Kidney (tissue), 14 donors: ENCODE measurements around the gene NISCH. TPM values are rescaled to one million over a fixed set of nuclear protein-coding genes. Genes with fewer than 3 reads are reported as not detected.
A peak's percentile ranks its signal among the peaks of the same experiment; 100 is the strongest.

Experiments
- DNase-seq, 5 donors: peaks; one replicate each; pipeline ENCODE4 v3.0.0-alpha.2; 2013 to 2020
- FAIRE-seq: peaks from 2 replicates; lab custom pipeline; 2012; peaks lifted over from hg19 to GRCh38; lab: Jason Lieb, UNC
- H3K27ac ChIP-seq, 2 donors: one replicate each; pipeline ENCODE4 v1.7.0; 2013; ENCODE audit warnings: low read depth in 2 of 2, low read length in 2 of 2, inconsistent platforms in 1 of 2
- H3K27me3 ChIP-seq: one replicate; pipeline ENCODE4 v1.7.1; 2013; ENCODE audit warnings: low read length, inconsistent platforms; ENCODE audit not compliant: control insufficient read depth, insufficient read depth
- H3K36me3 ChIP-seq, 3 donors: one replicate each; pipeline versions ENCODE4 v1.7.0 to v1.7.1; 2013; ENCODE audit warnings: low read length in 3 of 3, control low read depth in 1 of 3, inconsistent platforms in 1 of 3; ENCODE audit not compliant: insufficient read depth in 3 of 3, control insufficient read depth in 2 of 3
- H3K4me1 ChIP-seq, 3 donors: one replicate each; pipeline versions ENCODE4 v1.7.0 to v1.7.1; 2013; ENCODE audit warnings: low read length in 3 of 3, inconsistent platforms in 1 of 3, low read depth in 1 of 3; ENCODE audit not compliant: control insufficient read depth in 2 of 3, insufficient read depth in 2 of 3
- H3K4me3 ChIP-seq, 3 donors: one replicate each; pipeline versions ENCODE4 v1.7.0 to v1.8.1; 2013; ENCODE audit warnings: low read length in 3 of 3, control low read depth in 1 of 3, inconsistent platforms in 1 of 3
- H3K9ac ChIP-seq, 3 donors: one replicate each; pipeline versions ENCODE4 v1.7.0 to v1.7.1; 2013; ENCODE audit warnings: low read length in 3 of 3, control low read depth in 1 of 3, inconsistent platforms in 1 of 3
- H3K9me3 ChIP-seq, 3 donors: one replicate each; pipeline versions ENCODE4 v1.7.0 to v1.7.1; 2013; ENCODE audit warnings: low read length in 3 of 3, control low read depth in 1 of 3, inconsistent platforms in 1 of 3; ENCODE audit not compliant: control insufficient read depth in 2 of 3, insufficient read depth in 1 of 3
- intact Hi-C: fragments of 100-400 bp; cut with DNase I; formaldehyde crosslinking; loops from one replicate; pipeline ENCODE4 v1.11.1; 2022
- polyA plus RNA-seq: library from polyadenylated mRNA; stranded (reverse); fragments of 350-450 nt; fragmentation: Illumina TruSeq; extraction: RNeasy Lipid Tissue Mini Kit (QIAGEN cat#74804); gene quantifications from one replicate; pipeline ENCODE4 v1.2.3, GENCODE V29; 2014; ENCODE audit warnings: low read depth, low replicate concordance; ENCODE audit not compliant: insufficient read depth
- total RNA-seq: library from RNA; stranded (reverse); fragmentation: NEBNext Ultra II Directional; extraction: Animal tissue kit (Norgen Biotek cat#: 25700); gene quantifications from one replicate; pipeline ENCODE4 v1.2.1, GENCODE V29; 2021
- TF ChIP-seq, protein P1 (sequence below): IDR thresholded peaks from 3 replicates; pipeline ENCODE4 v1.5.1; 2012; ENCODE audit warnings: mild to moderate bottlenecking, moderate library complexity, borderline replicate concordance; ENCODE audit not compliant: insufficient read depth; ENCODE audit errors: extremely low read depth
- donor health status: control.
- donor health status: control.
- donor health status: control.
- donor health status: control.
- donor health status: control.
- donor health status: DM: yes; HTN: yes; CAD: no.
- donor health status: Normal renal cell carcinoma (clear cell type).

NISCH gene
- total and polyA plus RNA-seq, 2 donors from 2014 or later: 36.1 to 98.7 TPM

DNA sequence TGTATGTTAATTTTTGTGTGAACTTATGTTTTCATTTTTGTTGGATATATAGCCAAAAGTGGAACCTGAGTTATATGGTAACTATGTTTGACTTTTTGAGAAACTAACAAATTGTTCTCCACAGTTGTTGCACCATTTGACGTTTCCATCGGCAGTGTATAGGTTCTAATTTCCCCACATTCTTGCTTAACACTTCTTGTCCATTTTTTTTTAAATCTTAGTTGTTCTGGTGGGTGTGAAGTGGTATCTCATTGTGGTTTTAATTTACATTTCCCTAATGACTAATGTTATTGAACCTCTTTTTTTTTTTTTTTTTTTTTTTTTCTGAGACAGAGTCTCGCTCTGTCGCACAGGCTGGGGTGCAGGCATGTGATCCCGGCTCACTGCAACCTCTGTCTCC, 8.0 kb downstream of the NISCH start:
- Histone ChIP-seq H3K27ac (no peak overlapping the region), H3K36me3 (peaks cover 9 to 27% (median 14%) of the 10 kb centered on the region in 3 donors)

DNA sequence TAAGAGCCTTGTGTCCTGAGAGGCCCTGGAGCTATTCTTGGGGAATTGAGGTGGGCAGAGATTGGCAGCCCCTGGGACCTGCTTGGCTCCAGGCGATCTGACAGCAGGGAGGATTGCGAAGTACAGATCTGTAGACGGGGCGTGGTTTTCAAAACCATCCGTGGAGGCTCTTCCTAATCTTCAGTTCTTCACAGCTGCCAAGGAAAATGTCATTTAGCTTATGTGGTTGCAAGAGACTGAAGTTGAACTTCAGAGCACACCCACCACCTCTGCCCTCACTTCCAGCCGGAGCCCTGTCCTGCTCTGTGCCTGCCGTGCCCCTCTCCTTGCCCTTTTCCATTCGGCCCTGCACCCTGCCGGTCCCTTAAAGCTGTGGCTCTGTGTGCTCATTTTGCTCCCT, 12.9 kb downstream of the NISCH start:
- Histone ChIP-seq H3K9ac (no peak overlapping the region), H3K27ac (no peak overlapping the region), H3K9me3 (no peaks in the 10 kb centered on the region), H3K4me1 (peaks cover 0 to 2% (median 0%) of the 10 kb centered on the region in 3 donors), H3K27me3 (no peaks in the 10 kb centered on the region), H3K36me3 (peaks cover 0 to 19% (median 18%) of the 10 kb centered on the region in 3 donors), H3K4me3 (no peak overlapping the region)
- intact Hi-C loops: no loop called here
- DNase-seq (peak in 1 of 5 donors; percentile 50), FAIRE-seq (no peak)
- TF ChIP-seq, protein P1, sequence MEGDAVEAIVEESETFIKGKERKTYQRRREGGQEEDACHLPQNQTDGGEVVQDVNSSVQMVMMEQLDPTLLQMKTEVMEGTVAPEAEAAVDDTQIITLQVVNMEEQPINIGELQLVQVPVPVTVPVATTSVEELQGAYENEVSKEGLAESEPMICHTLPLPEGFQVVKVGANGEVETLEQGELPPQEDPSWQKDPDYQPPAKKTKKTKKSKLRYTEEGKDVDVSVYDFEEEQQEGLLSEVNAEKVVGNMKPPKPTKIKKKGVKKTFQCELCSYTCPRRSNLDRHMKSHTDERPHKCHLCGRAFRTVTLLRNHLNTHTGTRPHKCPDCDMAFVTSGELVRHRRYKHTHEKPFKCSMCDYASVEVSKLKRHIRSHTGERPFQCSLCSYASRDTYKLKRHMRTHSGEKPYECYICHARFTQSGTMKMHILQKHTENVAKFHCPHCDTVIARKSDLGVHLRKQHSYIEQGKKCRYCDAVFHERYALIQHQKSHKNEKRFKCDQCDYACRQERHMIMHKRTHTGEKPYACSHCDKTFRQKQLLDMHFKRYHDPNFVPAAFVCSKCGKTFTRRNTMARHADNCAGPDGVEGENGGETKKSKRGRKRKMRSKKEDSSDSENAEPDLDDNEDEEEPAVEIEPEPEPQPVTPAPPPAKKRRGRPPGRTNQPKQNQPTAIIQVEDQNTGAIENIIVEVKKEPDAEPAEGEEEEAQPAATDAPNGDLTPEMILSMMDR: no peak

More for the DNA sequence above, 8.0 kb downstream of the NISCH start:
- FAIRE-seq (no peak), DNase-seq (no peak)
- TF ChIP-seq, protein P1: no peak
- Histone ChIP-seq H3K9ac (no peak overlapping the region), H3K27me3 (no peaks in the 10 kb centered on the region), H3K4me1 (no peaks in the 10 kb centered on the region), H3K9me3 (no peaks in the 10 kb centered on the region), H3K4me3 (no peak overlapping the region)
- intact Hi-C loops: no loop called here

DNA sequence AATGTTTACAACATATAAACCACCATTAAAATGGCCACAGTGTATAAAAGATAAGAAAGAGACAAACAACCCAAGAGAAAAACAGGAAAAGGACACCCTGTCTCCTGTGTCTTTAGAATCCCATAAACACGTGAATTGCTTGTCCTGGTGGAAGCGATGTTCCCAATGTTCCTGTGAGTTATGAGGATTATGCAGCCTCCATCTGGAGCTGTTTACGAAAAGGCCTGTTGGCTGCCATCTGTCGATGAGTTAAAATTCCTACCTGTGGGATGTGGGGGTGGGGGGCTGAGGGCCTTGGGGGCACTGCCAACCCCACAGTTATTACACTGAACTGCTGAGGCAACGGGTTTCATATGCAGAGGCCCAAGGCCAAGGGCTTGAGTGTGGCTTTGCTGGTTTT, 13.6 kb downstream of the NISCH start:
- no peak for FAIRE-seq
- no peak for DNase-seq
- intact Hi-C loops: no loop called here
- H3K4me1 ChIP-seq: peaks cover 0 to 2% (median 0%) of the 10 kb centered on the region in 3 donors
- H3K27me3 ChIP-seq: no peaks in the 10 kb centered on the region
- no peak overlapping the region for H3K27ac ChIP-seq
- TF ChIP-seq, protein P1: no peak
- H3K9me3 ChIP-seq: no peaks in the 10 kb centered on the region
- H3K9ac ChIP-seq: no peak overlapping the region
- H3K36me3 ChIP-seq: peaks cover 2 to 25% (median 23%) of the 10 kb centered on the region in 3 donors
- no peak overlapping the region for H3K4me3 ChIP-seq

DNA sequence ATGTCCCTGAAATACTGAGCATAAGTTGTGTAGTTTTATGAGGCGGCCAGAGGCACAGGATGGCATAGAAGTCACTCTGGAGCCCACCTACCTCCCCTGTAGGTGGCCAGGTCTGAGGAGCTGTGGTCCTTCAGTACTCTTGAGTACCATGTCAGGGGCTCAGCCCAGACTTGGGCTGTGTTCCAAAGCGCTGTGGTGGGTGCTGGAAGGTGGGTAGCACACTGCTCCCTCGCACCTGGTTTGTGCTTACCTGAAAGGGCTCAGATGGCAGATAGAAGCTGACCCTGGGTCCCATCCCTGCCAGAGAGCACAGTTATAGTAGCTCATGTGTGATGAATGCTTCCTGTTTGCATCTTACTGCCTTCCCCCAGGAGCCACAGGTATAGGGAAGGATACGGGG, 15.5 kb downstream of the NISCH start:
- peaks cover 0 to 2% (median 0%) of the 10 kb centered on the region in 3 donors for H3K4me1 ChIP-seq
- FAIRE-seq (no peak), DNase-seq (no peak)
- no peak overlapping the region for H3K27ac ChIP-seq
- no peaks in the 10 kb centered on the region for H3K27me3 ChIP-seq
- no peak overlapping the region for H3K4me3 ChIP-seq
- intact Hi-C loops: no loop called here
- H3K9me3 ChIP-seq: no peaks in the 10 kb centered on the region
- H3K36me3 ChIP-seq: peaks cover 2 to 39% (median 24%) of the 10 kb centered on the region in 3 donors
- no peak overlapping the region for H3K9ac ChIP-seq
- TF ChIP-seq, protein P1: no peak
